PC-3 (cell line): ENCODE measurements around the gene CTNNA3.

Experiments
- CTCF ChIP-seq: fragments of 300-600 bp; sonication (generic); conservative IDR thresholded peaks from 2 replicates; pipeline ENCODE4 v1.5.1; 2017; ENCODE audit warnings: antibody characterized with exemption, low read depth, mild to moderate bottlenecking, low read length
- EZH2 ChIP-seq: fragments of 300-600 bp; sonication (generic); IDR thresholded peaks from one replicate; pipeline ENCODE4 v1.6.1; 2017; ENCODE audit warnings: antibody characterized with exemption, mild to moderate bottlenecking, low read length; ENCODE audit not compliant: unreplicated experiment
- EZH2phosphoT487 ChIP-seq: fragments of 300-600 bp; sonication (generic); IDR thresholded peaks from 2 replicates; pipeline ENCODE4 v1.6.1; 2018; ENCODE audit warnings: mild to moderate bottlenecking, antibody characterized with exemption, low read length, borderline replicate concordance

GRCh38 chr10:67173787-67174186 lies 522.2 kb downstream of the CTNNA3 start:
- TF ChIP-seq CTCF (no peak), EZH2 (no peak), EZH2phosphoT487 (no peak)
